ENCODE results near the gene IL17RE. TPM values are rescaled to one million over a fixed set of nuclear protein-coding genes. Genes with fewer than 3 reads are reported as not detected.

IL17RE gene
- total and polyA plus RNA-seq, 2 of the 13 experiments (the other 11 are each of a cell fraction or from before 2014, with no cell fraction given): 14.5 to 24.1 TPM

- no peak overlapping the region for H2AFZ ChIP-seq (ENCODE audit: low read length)
- H3K9me3 ChIP-seq (ENCODE audit: low read length): no peaks in the 10 kb centered on the region
- H3K4me2 ChIP-seq (ENCODE audit: low read depth, low read length): peak overlapping the region; percentile 95; the same call in 1 of the 2 replicates
- H3K9ac ChIP-seq (ENCODE audit: insufficient read depth, low read depth, low read length): no peak overlapping the region; the same call in 1 of the 2 replicates
- H3K27me3 ChIP-seq (ENCODE audit: control insufficient read depth in 1 of 2, insufficient read depth in 2 of 2, low read length in 2 of 2): no peaks in the 10 kb centered on the region
- peaks cover 32% of the 10 kb centered on the region for H3K4me1 ChIP-seq (ENCODE audit: insufficient read depth, low read length)
- WGBS (ENCODE audit: low lambda C conversion rate): 100% methylated on average over 3 of the region's 3 CpGs
- intact Hi-C loops (cut with micrococcal nuclease; ENCODE audit: unreplicated experiment) (loop anchor here (5.0 to 10.0 kb wide), 2 partner anchors 46 to 56 kb away; partner anchors contain the start of gene IL17RE), in situ Hi-C loops (cut with HindIII; ENCODE audit: extremely low pct_ligation_motif_present, low pct_unique_long_range_greater_than_20kb) (no loop called here)
- ATAC-seq (no peak), FAIRE-seq (no peak), DNase-seq (ENCODE audit: low spot score) (no peak)
- H3K79me2 ChIP-seq (ENCODE audit: insufficient read depth, low read length): peaks cover 3% of the 10 kb centered on the region
- no TSS peak for BruUV-seq (replicated peaks)
- H3K4me3 ChIP-seq (replicated peaks in 1 of 3; ENCODE audit: insufficient read depth in 1 of 3, low read depth in 2 of 3, low read length in 3 of 3): no peak overlapping the region
- H3K36me3 ChIP-seq (replicated peaks in 1 of 2; ENCODE audit: control insufficient read depth in 1 of 2, insufficient read depth in 2 of 2, low read length in 2 of 2): peaks cover 0 to 5% of the 10 kb centered on the region in 2 experiments; a peak in 3 of 5 replicates
- ChIA-PET CTCF (ENCODE audit: low intra/inter-chr PET ratio, low total read pairs) (no interaction called here), POLR2A (interaction anchor here (1.6 kb wide), 1 partner anchor 15 kb away, joined by 11 read pairs; the partner anchor contains the start of gene CRELD1)
- TF ChIP-seq NCOA1 (CRISPR knock-in tag; IDR thresholded peaks at IDR 0.05) (no peak), MTERF4 (CRISPR knock-in tag; IDR thresholded peaks at IDR 0.05) (no peak), BHLHE40 (IDR thresholded peaks at IDR 0.05; ENCODE audit: low read length) (no peak), SMAD9 (CRISPR knock-in tag; IDR thresholded peaks at IDR 0.05) (no peak), ZSCAN29 (CRISPR knock-in tag; conservative IDR thresholded peaks at IDR 0.05) (no peak), FUBP1 (CRISPR knock-in tag; IDR thresholded peaks at IDR 0.05; ENCODE audit: borderline replicate concordance) (no peak), STAG1 (CRISPR knock-in tag; IDR thresholded peaks at IDR 0.05) (no peak), ZNF616 (CRISPR knock-in tag; IDR thresholded peaks at IDR 0.05; ENCODE audit: low read depth) (no peak), BRF2 (CRISPR knock-in tag; IDR thresholded peaks at IDR 0.05) (no peak), MXD1 (CRISPR knock-in tag; IDR thresholded peaks at IDR 0.05) (no peak), TCF7 (IDR thresholded peaks at IDR 0.05; ENCODE audit: low read depth) (no peak), TAF1 (CRISPR knock-in tag; IDR thresholded peaks at IDR 0.05) (no peak), MAZ (IDR thresholded peaks at IDR 0.05; ENCODE audit: borderline replicate concordance, low read depth, low read length) (no peak), MAZ (CRISPR knock-in tag; IDR thresholded peaks at IDR 0.05; ENCODE audit: low read depth) (no peak), FOXM1 (CRISPR knock-in tag; IDR thresholded peaks at IDR 0.05) (no peak), ZSCAN9 (CRISPR knock-in tag; IDR thresholded peaks at IDR 0.05; ENCODE audit: borderline replicate concordance) (no peak)
- H4K20me1 ChIP-seq (ENCODE audit: insufficient read depth, low read length): no peaks in the 10 kb centered on the region
- H3K27ac ChIP-seq (ENCODE audit: extremely low read length, insufficient read depth, low read length): no peak overlapping the region
Measured at GRCh38 chr3:9948586-9948985, 45.9 kb downstream of the IL17RE start.

All from HepG2 (cell line).